ENCODE data around the gene CYP4A11.
A peak's percentile ranks its signal among the peaks of the same experiment; 100 is the strongest.
"Not testable (repeated sequence)": the region's sequence is repeated elsewhere in the genome, so short reads cannot be mapped to it uniquely, and the experiment has no call there.

The CYP4A11 gene

DNA sequence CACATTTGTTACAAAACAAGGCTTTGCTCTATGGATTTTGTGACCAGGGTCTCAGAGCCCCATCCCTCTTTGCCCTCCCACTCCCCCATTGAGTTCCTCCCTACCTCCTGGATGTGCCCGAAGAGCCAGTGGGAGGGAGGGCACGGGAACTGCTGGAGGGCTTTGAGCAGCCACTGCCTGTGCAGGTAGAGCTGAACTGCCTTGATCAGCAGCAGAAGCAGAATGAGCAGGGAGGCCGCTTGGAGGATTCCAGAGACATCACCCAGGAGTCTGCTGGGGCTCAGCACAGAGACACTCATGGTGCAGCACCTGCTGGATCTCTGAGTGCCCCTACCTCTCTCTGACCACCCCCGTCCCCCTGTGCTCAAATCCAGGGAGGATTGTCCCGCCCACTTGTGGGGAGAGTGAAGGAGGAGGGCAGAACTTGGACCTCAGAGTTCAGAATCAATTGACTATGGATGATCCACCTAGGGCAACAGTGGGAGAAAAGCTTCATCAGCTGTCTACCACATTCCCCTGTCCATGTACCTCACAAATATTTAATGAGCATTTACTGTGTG is at the start of gene CYP4A11:
Gene CYP4A11 (minus strand): TSS at position 342 of the 560 bp plus-strand sequence. CDS start 43 bp downstream, at position 299.
- no peak for DNase-seq

- not testable (repeated sequence) for DNase-seq
Measured at GRCh38 chr1:46990541-46990940, 49.3 kb upstream of the CYP4A11 start.

DNA sequence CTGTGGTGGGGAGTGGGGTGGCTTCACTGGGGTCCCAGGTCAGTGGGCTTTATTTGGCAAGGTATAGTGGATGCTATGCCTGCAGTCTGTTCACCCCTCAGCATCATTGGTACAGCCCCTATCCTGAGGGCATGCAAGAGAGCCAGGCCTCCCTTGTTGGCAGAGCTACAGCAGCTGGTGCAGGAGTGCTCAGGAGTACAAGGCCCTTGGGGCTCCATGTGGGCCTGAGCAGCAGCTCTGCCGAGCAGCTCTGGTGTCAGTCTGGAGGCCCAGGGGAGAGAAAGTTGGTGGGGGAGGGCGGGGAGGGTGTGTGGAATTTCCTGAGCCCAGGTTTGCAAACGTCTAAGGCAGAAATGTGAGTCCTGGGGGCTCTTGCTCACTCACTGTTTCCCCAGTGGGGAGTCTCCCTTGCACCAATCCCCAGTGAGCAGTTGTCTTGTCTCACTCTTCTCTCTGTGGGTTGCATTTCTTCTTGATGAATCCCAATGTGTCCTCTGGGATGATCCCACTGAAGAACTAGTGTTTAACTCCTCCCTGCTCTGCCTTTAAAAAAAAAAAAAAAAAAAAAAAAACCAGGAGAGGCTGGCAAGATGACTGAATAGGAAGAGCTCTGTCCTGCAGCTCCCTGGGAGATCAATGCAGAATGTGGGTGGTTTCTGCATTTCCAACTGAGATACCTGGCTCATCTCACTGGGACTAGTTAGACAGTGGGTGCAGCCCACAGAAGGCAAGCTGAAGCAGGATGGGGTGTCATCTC is 42.7 kb upstream of the CYP4A11 start:
- no peak for DNase-seq

DNA sequence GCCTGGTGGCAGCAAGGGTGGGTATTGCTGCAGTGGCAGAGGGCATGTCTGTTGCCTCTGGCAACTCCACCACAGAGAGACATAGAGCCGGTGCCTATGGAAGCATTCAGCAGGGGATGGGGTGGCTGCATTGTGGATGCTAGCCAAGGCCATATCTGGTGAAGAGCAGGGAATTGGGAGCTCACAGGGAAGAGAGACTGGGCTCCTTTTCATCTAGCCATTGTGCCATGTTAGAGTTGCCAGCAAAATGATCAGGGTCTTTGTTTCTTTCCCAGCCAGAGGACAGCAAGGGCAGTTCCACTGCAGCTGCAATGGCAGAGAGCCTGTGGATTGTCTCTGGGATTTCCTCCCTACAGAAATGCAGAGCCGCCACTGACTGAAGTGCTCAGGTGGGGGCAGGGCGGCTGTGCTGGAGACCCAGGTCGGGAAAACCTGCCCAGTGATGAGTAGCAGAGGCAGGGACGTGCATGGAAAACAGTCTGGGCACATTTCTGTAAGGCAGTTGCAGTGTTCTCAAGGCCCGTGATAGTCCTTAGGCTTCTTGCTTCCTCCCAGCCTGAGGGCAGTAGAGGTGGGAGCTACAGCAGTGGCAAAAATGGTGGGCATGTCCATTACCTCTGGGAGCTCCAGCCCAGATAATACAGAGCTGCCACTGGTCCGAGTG is 42.0 kb upstream of the CYP4A11 start:
- peak in 1 of 51 donors; percentile 1 for DNase-seq

- no peak for DNase-seq
Measured at GRCh38 chr1:46969014-46969619, 27.8 kb upstream of the CYP4A11 start.

- DNase-seq, result not testable (repeated sequence)
Measured at GRCh38 chr1:46962272-46962671, 21.0 kb upstream of the CYP4A11 start.

- no peak for DNase-seq
Measured at GRCh38 chr1:46961066-46961758, 19.9 kb upstream of the CYP4A11 start.

- no peak for DNase-seq
Measured at GRCh38 chr1:46960250-46960649, 19.0 kb upstream of the CYP4A11 start.

GRCh38 chr1:46955116-46955515 is 13.8 kb upstream of the CYP4A11 start:
- DNase-seq, result not testable (repeated sequence)

DNA sequence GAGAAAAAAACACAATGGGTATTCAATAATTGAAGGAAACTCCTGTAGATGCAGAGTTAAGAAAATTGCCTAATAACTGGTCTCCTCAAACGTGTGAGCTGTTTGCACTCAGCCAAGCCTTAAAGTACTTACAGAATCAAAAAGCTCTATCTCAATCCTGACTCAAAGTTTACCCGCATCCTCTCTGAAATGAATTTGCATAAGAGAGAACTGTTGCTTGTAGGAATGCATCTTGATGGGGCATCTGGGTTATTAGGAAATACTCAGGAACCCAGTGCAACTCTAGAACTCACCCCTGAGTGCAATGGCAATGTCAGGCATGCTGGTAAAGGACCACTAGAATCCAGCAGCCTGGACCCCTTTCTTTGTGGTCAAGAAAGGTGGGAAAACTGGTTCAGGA is 12.6 kb upstream of the CYP4A11 start:
- DNase-seq, result not testable (repeated sequence)

DNA sequence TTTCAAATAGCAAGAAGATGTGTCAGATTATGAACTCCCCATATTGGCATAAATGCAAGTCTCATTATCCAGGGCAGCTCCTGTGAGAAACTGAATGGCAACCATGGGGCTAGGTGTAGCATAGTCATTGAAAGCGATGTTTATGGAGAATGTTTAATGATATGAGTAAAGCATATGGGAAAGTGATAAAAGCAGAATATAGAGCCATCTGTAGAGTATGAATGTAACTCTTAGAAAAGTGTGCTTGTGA is 8.1 kb upstream of the CYP4A11 start:
- DNase-seq, result not testable (repeated sequence)

DNA sequence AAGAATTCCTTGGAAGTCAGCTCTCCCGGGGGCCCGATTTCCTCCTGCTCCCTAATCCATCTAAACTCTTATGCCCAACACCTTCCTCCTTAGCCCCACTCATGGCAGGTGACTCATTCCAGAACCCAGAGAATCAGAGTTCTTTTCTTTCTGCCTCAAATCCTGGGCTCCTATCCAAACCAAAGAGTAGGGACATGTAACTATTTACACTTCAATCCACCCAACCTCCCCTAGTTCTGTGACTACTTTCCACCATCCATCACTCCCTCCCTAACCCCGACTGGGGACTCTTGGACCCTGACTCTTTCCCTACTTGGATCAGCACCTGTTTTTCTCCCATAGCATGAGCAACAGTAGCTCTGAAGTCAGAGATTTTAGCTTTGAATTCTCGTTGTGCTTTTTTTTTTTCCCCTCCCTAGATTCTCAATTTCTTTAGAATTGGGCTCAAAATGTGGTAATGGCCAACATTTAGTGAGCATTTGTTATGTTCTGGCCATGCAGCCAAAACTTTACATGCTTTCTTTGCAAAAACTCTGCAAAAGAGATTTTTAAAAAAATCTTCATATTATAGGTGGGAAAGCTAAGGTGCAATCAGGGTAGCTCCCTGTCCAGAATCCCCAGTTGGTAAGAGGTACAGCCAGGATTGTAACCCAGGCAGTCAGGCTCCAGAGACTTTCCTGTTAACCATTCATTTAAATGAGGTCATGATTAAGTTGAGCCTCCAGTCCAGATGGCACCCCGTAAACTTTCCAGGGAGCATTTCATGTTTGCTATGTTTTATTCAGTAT is 7.5 kb upstream of the CYP4A11 start:
- no peak for DNase-seq

DNA sequence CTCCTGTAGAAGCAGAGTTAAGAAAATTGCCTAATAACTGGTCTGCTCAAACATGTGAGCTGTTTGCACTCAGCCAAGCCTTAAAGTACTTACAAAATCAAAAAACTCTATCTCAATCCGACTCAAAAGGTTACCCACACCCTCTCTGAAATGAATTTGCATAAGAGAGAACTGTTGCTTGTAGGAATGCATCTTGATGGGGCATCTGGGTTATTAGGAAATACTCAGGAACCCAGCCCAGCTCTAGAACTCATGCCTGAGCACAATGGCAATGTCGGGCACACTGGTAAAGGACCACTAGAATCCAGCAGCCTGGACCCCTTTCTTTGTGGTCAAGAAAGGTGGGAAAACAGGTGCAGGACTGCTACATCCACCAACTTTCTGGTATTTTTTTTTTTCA is 6.4 kb upstream of the CYP4A11 start:
- not testable (repeated sequence) for DNase-seq

GRCh38 chr1:46942086-46942485 is 810 bp upstream of the CYP4A11 start:
- no peak for DNase-seq

DNA sequence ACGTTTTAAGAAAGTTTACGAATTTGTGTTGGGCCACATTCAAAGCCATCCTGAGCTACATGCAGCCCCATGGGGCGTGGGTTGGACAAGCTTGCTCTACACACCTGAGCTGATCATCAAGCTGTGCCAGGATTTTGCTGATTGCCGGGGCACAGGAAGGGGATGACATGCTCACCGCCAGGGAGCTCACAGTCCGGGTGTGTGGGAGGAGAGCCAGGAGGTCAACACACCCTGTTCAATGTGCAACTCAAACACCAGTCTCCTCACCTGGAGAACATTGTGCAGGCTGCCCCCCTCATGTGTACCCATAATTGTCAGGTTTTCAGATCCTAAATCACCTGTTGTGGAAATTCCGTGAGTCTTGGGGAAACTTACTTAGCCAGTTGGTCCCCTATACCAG is 969 bp downstream of the CYP4A11 start:
- DNase-seq, result no peak

GRCh38 chr1:46937270-46937669 is 4.0 kb downstream of the CYP4A11 start:
- DNase-seq, result no peak

DNA sequence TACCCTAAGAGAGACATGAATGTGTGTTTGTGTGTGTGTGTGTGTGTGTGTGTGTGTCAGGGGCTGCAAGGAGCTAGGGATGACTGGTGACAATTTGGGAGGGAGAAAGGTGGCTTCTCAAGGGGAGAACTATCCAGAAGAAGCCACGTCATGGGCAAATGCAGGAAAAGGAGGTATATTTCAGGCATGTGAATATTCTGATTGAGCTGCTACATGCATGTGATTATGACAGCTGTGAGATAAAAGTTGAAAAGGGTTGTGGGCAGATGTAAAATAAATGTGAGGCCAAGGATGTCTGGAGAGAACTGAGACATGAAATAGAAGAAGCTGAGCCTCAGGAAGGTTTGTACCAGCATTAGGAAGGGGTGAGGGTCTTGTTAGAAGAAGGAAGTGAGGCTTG is 4.5 kb downstream of the CYP4A11 start:
- no peak for DNase-seq

DNA sequence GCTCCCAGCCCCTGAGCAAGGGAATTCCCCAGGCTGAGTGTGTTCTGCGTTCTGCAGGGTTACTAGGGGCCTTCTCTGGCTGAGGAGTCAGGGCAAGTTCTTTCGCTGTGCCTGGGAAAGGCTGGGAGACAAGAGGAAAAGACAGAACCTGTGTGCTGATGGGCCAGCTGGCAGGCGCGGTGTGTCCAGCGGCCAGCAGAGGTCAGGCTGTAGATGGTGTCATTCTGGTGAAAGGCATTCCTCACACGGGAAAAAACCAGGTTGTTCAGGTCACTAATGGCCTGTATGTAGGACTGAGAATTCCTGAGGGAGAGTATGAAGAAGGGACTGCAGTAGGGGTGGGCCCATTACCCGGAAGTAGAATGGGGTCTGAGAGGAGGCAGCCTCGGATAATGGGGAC is 6.4 kb downstream of the CYP4A11 start:
- not testable (repeated sequence) for DNase-seq

DNA sequence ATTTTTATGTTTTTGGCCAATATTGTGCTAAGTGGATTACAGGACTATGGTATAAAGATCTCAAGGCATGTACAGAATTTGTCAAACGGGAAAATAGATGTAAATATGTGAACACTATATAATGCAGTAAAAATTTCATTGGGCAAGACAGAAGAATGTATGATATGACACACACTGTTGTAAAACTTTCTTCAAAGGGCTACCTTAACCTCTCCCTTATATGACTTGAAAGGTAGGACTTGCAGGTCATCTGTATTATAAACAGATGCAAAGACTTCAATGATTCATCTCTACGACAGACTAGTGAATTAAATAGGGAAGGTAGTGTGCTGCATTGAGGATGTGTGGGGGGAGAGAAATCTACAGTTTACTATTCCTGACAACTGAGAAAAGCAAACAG is 9.3 kb downstream of the CYP4A11 start:
- not testable (repeated sequence) for DNase-seq

GRCh38 chr1:46931151-46931550 is 10.1 kb downstream of the CYP4A11 start:
- no peak for DNase-seq

DNA sequence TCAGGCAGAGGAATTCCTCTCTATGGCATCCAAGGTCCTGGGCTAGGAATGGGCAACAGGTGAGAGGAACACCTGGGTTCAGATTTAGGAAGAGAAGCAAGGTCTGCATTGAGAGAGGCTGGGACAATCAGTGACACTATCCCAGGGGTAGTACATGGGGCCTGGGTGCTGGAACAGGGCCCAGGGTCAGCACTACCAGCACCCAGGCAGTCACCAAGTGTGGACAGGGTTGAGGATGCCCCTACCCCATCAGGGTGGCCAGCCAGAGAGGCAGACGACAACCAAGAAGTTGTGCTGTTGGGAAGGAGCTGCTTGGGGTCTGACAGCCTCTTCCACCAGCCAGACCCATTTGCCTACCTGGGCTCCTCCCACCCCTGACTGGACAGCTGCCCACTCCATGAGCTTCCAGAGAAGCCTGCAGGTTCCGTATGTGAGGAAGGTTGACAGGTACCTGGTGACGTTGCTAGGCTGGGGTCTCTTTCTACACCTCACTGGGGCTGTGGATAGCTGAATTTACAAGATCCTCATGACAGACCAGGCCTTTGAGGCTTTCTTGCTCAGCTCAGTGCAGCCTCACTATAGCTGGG is 13.9 kb downstream of the CYP4A11 start:
- no peak for DNase-seq

Data from hypothalamus (tissue), 51 donors.